Testis (tissue), 2 donors: ENCODE measurements around the gene SHC3.

ENCODE experiments used
- CTCF ChIP-seq, 3 experiments: fragments of 450-650 bp in 2 of 3; fragments of 200-600 bp in 1 of 3; sonication (generic) in 1 of 3; IDR thresholded peaks; one replicate each; pipeline ENCODE4 v1.5.1; 2016 to 2019; ENCODE audit warnings: antibody characterized with exemption in 3 of 3, mild to moderate bottlenecking in 2 of 3, moderate library complexity in 1 of 3
- POLR2A ChIP-seq: fragments of 450-650 bp; IDR thresholded peaks from one replicate; pipeline ENCODE4 v1.6.1; 2017; ENCODE audit warnings: antibody characterized with exemption, mild to moderate bottlenecking, moderate library complexity

GRCh38 chr9:89189215-89189614 is 10.6 kb upstream of the SHC3 start:
- TF ChIP-seq CTCF (IDR thresholded peaks at IDR 0.05) (no peak), POLR2A (no peak)
